ENCODE data around the gene GNAL. TPM values are rescaled to one million over a fixed set of nuclear protein-coding genes. Genes with fewer than 3 reads are reported as not detected.
A peak's percentile ranks its signal among the peaks of the same experiment; 100 is the strongest.
"Not testable (repeated sequence)": the region's sequence is repeated elsewhere in the genome, so short reads cannot be mapped to it uniquely, and the experiment has no call there.

GNAL gene
- total RNA-seq, 1 experiment from 2014 or later: 10.6 TPM

- no peak for DNase-seq (ENCODE audit: low read depth)
- in situ Hi-C loops (cut with HindIII; ENCODE audit: low pct_unique_long_range_greater_than_20kb, low sequenced_read_pairs): no loop called here
These were observed 184.7 kb downstream of the GNAL start for GRCh38 chr18:11873670-11874340.

GRCh38 chr18:11874676-11875075 lies 185.6 kb downstream of the GNAL start:
- no peak for DNase-seq (ENCODE audit: low read depth)
- in situ Hi-C loops (cut with HindIII; ENCODE audit: low pct_unique_long_range_greater_than_20kb, low sequenced_read_pairs): no loop called here

GRCh38 chr18:11877497-11878135 lies 188.6 kb downstream of the GNAL start:
- no peak for DNase-seq (ENCODE audit: low read depth)
- in situ Hi-C loops (cut with HindIII; ENCODE audit: low pct_unique_long_range_greater_than_20kb, low sequenced_read_pairs): no loop called here

- in situ Hi-C loops (cut with HindIII; ENCODE audit: low pct_unique_long_range_greater_than_20kb, low sequenced_read_pairs): no loop called here
- DNase-seq (ENCODE audit: low read depth): no peak
These were observed 191.7 kb downstream of the GNAL start for GRCh38 chr18:11880586-11881304.

- DNase-seq (ENCODE audit: low read depth): no peak
- in situ Hi-C loops (cut with HindIII; ENCODE audit: low pct_unique_long_range_greater_than_20kb, low sequenced_read_pairs): no loop called here
These were observed 193.6 kb downstream of the GNAL start for GRCh38 chr18:11882636-11883035.

GRCh38 chr18:11883153-11883552 lies 194.1 kb downstream of the GNAL start:
- DNase-seq (ENCODE audit: low read depth): no peak
- in situ Hi-C loops (cut with HindIII; ENCODE audit: low pct_unique_long_range_greater_than_20kb, low sequenced_read_pairs): no loop called here

- in situ Hi-C loops (cut with HindIII; ENCODE audit: low pct_unique_long_range_greater_than_20kb, low sequenced_read_pairs): no loop called here
These were observed 195.4 kb downstream of the GNAL start for GRCh38 chr18:11884396-11885030.

GRCh38 chr18:11885278-11885947 lies 196.3 kb downstream of the GNAL start:
- in situ Hi-C loops (cut with HindIII; ENCODE audit: low pct_unique_long_range_greater_than_20kb, low sequenced_read_pairs): no loop called here
- DNase-seq (ENCODE audit: low read depth): no peak

More at GRCh38 chr18:11884396-11885030, 195.4 kb downstream of the GNAL start:
- no peak for DNase-seq (ENCODE audit: low read depth)

GRCh38 chr18:11886577-11887110 lies 197.6 kb downstream of the GNAL start:
- DNase-seq (ENCODE audit: low read depth): no peak
- in situ Hi-C loops (cut with HindIII; ENCODE audit: low pct_unique_long_range_greater_than_20kb, low sequenced_read_pairs): no loop called here

GRCh38 chr18:11887328-11888128 lies 198.5 kb downstream of the GNAL start:
- DNase-seq (ENCODE audit: low read depth): peak; percentile 61
- in situ Hi-C loops (cut with HindIII; ENCODE audit: low pct_unique_long_range_greater_than_20kb, low sequenced_read_pairs): no loop called here

- no peak for DNase-seq (ENCODE audit: low read depth)
- in situ Hi-C loops (cut with HindIII; ENCODE audit: low pct_unique_long_range_greater_than_20kb, low sequenced_read_pairs): no loop called here
These were observed 199.7 kb downstream of the GNAL start for GRCh38 chr18:11888726-11889125.

GRCh38 chr18:11889284-11889683 lies 200.2 kb downstream of the GNAL start:
- in situ Hi-C loops (cut with HindIII; ENCODE audit: low pct_unique_long_range_greater_than_20kb, low sequenced_read_pairs): no loop called here
- DNase-seq (ENCODE audit: low read depth): no peak

- DNase-seq (ENCODE audit: low read depth): no peak
- in situ Hi-C loops (cut with HindIII; ENCODE audit: low pct_unique_long_range_greater_than_20kb, low sequenced_read_pairs): no loop called here
These were observed 202.7 kb downstream of the GNAL start for GRCh38 chr18:11891737-11892136.

GRCh38 chr18:11892438-11892837 lies 203.4 kb downstream of the GNAL start:
- DNase-seq (ENCODE audit: low read depth); in situ Hi-C loops (cut with HindIII; ENCODE audit: low pct_unique_long_range_greater_than_20kb, low sequenced_read_pairs): not testable (repeated sequence)

GRCh38 chr18:11897781-11898180 lies 208.7 kb downstream of the GNAL start:
- in situ Hi-C loops (cut with HindIII; ENCODE audit: low pct_unique_long_range_greater_than_20kb, low sequenced_read_pairs): no loop called here
- DNase-seq (ENCODE audit: low read depth): no peak

GRCh38 chr18:11899063-11899462 lies 210.0 kb downstream of the GNAL start:
- in situ Hi-C loops (cut with HindIII; ENCODE audit: low pct_unique_long_range_greater_than_20kb, low sequenced_read_pairs): no loop called here

GRCh38 chr18:11901826-11902438 lies 212.9 kb downstream of the GNAL start:
- in situ Hi-C loops (cut with HindIII; ENCODE audit: low pct_unique_long_range_greater_than_20kb, low sequenced_read_pairs): no loop called here
- no peak for DNase-seq (ENCODE audit: low read depth)

More at GRCh38 chr18:11899063-11899462, 210.0 kb downstream of the GNAL start:
- no peak for DNase-seq (ENCODE audit: low read depth)
